Mesodermal cell (in vitro differentiated cells): ENCODE results near the gene SORCS2.

Experiments used
- H3K27ac ChIP-seq: 2 replicates; pipeline ENCODE4 v1.7.0; 2013; ENCODE audit warnings: mild to moderate bottlenecking, low read depth, low read length, moderate library complexity; ENCODE audit not compliant: severe bottlenecking
- H3K36me3 ChIP-seq: 2 replicates; pipeline ENCODE4 v1.7.1; 2013; ENCODE audit warnings: mild to moderate bottlenecking, low read length, moderate library complexity; ENCODE audit not compliant: control insufficient read depth, insufficient read depth
- H3K4me1 ChIP-seq: one replicate; pipeline ENCODE4 v1.7.1; 2013; ENCODE audit warnings: mild to moderate bottlenecking, low read length; ENCODE audit not compliant: insufficient read depth, control insufficient read depth, poor library complexity, severe bottlenecking
- H3K4me3 ChIP-seq: 2 replicates; pipeline ENCODE4 v1.7.0; 2013; ENCODE audit warnings: low read length, control low read depth, mild to moderate bottlenecking; ENCODE audit not compliant: insufficient read depth, poor library complexity, severe bottlenecking; ENCODE audit errors: extremely low read depth
- H3K9me3 ChIP-seq: 2 replicates; pipeline ENCODE4 v1.7.1; 2013; ENCODE audit warnings: mild to moderate bottlenecking, low read length, moderate library complexity; ENCODE audit not compliant: control insufficient read depth
- WGBS, 2 experiments: methylation state at CpG; one replicate each; pipeline ENCODE4 v1.1.5; 2013; ENCODE audit warnings: missing lambda C conversion rate in 2 of 2; ENCODE audit not compliant: insufficient coverage in 2 of 2; 5-methylcytosine and 5-hydroxymethylcytosine counted together

Gene SORCS2

DNA sequence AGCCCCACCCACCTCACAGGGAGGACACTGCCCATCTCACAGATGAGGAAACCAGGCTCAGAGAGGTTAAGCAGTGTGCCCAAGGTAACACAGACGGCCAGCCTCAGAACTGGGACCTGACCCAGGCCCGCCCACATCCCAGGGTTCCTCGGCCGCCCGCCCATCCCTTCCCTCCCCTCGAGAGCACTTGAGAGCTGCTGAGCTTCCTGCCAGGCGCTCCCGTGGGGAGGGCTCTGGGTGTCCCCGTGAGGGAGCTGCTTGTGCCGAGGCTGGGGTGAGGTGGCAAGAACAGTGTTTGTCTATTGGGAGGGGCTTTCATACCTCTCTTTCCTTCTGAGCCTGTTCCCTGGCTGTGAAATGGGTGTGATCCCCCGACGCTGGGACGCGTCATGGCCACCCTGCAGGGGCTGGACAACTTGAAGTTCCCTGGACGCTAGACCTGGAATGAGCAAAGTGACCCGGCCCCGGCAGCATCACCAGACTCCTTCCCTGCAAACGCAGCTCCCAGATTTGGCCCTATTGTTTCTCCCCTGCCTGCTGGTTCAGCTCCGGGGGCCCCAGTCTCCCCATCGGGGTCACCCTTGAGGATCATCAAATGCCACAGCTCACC, 542.4 kb downstream of the SORCS2 start:
- H3K4me3 ChIP-seq = no peak overlapping the region
- no peaks in the 10 kb centered on the region for H3K4me1 ChIP-seq
- H3K9me3 ChIP-seq = no peaks in the 10 kb centered on the region
- 87 to 91% methylated on average over 10 to 18 of the region's 20 CpGs for WGBS, 2 experiments
- H3K27ac ChIP-seq = no peak overlapping the region
- no peaks in the 10 kb centered on the region for H3K36me3 ChIP-seq

DNA sequence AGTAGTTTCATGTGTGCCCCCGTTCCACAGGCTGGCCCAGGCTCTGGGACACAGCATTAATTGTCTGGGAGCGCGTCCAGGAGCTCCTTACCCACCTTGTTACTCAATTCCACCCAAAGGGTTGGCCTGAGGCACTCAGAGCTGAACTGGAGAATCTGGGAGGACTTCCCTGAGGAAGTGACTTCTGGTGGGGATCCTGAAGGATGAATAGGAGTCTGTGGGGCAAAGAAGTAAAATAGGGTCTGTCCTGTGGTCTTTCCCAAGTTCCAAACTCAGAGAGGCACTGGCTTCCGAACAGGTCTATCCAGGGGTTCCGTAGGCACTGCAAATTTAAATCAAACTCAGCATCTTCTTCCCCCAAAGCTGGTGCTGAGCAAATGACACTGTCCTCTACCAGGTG, 543.1 kb downstream of the SORCS2 start:
- H3K4me1 ChIP-seq = no peaks in the 10 kb centered on the region
- H3K27ac ChIP-seq = no peak overlapping the region
- 89 to 100% methylated on average over 1 to 5 of the region's 5 CpGs for WGBS, 2 experiments
- no peaks in the 10 kb centered on the region for H3K36me3 ChIP-seq
- no peaks in the 10 kb centered on the region for H3K9me3 ChIP-seq
- H3K4me3 ChIP-seq = no peak overlapping the region

DNA sequence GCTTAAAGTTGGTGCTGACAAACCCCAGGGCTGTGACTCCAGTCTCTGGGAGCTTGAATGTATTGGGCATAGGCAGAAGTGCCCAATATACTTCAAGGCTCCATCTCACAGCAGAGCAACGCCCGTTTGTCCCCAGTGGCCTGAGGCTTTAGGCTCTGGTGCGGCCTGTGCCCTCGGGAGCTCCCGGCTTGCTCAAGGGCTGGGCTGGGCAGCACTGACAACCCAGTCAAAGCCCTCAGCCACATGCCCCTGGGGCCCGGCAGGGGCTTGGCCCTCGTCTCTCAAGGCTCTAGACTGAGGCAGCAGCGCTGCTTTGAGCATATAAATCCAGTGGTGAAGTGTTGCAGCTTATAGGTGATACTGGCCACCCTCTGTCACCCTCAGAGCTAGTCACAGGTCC, 543.6 kb downstream of the SORCS2 start:
- no peak overlapping the region for H3K4me3 ChIP-seq
- 85 to 95% methylated on average over 7 to 8 of the region's 8 CpGs for WGBS, 2 experiments
- H3K27ac ChIP-seq = no peak overlapping the region
- H3K9me3 ChIP-seq = no peaks in the 10 kb centered on the region
- no peaks in the 10 kb centered on the region for H3K36me3 ChIP-seq
- no peaks in the 10 kb centered on the region for H3K4me1 ChIP-seq

DNA sequence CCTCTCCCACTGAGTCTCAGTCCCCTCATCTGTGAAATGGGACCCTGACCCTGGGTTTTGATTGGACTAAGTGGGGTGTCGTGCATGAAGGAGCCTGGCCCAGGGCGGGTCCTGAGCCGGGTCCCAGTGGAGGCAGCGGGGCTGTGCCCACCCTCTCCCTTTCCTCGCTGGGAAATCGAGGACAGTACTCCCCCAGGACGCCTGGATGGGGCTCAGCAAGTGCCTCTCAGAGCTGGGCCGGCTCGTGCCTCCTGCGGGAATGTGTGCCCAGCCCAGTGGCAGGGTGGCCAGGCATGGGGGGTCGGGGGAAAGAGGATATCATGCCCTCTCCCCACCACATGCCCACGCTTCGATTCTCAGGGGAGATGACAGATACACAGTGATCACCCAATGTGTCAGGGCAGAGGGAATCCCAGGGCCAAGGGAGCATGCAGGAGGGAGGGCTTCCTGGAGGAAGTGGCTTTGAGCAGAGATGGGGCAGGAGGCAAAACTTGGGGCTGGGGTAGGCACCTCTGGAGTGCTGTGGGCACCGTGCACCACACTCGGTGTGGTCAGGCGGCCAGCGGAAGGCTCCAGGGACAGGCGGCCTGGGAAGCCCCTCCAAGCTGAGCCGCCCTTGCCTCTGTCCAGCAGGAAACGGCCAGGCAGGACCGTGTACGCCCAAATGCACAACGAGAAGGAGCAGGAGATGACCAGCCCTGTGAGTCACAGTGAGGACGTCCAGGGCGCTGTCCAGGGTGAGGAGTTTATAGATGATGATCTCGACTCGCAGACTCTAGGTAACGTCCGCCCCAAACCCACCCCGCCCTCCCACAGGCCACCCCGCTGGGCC, 544.3 kb downstream of the SORCS2 start:
- H3K4me3 ChIP-seq = no peak overlapping the region
- H3K27ac ChIP-seq = no peak overlapping the region
- H3K9me3 ChIP-seq = no peaks in the 10 kb centered on the region
- no peaks in the 10 kb centered on the region for H3K4me1 ChIP-seq
- 89 to 93% methylated on average over 24 to 26 of the region's 31 CpGs for WGBS, 2 experiments
- H3K36me3 ChIP-seq = no peaks in the 10 kb centered on the region

DNA sequence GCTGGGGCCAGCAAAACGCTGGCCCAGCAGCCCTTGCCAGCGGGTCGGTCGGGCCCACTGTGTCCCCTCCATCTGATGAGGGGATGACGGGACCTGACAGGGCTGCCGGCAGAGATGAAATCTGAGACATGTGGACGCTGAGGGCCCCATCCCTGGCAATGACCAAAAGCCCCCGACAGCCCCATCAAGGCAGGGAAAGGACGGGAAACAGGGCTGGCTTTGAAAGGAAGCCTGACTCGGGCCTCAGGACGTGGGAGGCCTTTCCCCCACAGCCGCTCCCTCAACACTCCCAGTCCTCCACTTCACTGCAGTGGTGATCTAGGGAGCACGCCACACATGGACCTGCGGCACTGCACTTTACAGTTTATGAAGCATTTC, 544.9 kb downstream of the SORCS2 start:
- H3K27ac ChIP-seq = no peak overlapping the region
- H3K4me1 ChIP-seq = no peaks in the 10 kb centered on the region
- H3K9me3 ChIP-seq = no peaks in the 10 kb centered on the region
- no peaks in the 10 kb centered on the region for H3K36me3 ChIP-seq
- WGBS, 2 experiments = 87 to 90% methylated on average over 14 of the region's 14 CpGs
- H3K4me3 ChIP-seq = no peak overlapping the region

DNA sequence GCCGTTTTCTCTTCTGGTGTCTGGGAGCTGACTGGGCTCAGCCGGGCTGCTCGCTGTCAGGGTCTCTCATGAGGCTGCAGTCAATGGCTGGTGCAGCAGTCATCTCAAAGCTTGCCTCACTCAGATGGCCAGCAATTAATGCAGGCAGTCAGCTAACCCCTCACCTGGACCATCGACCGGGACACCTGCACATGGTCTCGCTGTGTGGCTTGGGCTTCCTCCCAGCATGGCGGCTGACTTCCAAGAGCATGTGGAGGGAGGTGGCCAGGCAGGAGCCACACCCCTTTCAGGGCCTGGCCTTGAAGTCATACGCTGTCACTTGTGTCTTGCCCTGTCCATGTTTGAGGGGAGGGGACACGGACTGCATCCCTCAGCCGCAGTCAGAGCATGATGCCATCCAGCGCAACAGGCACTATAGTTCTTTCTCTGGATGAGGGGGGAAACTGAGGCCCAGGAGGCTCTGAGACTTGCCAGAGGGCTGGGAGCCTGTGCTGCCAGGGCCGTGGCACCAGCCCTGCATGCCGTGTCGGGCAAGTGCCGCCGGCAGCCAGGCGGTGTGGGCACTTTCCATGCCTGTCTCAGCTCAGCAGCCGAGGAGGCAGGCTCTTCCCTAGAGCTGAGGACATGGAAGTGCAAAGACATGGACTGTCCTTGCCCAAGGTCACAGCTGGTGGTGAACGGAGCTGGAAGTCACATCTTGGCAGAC, 545.6 kb downstream of the SORCS2 start:
- Histone ChIP-seq H3K4me1 (no peaks in the 10 kb centered on the region), H3K27ac (no peak overlapping the region), H3K9me3 (no peaks in the 10 kb centered on the region), H3K36me3 (no peaks in the 10 kb centered on the region), H3K4me3 (no peak overlapping the region)
- 94% methylated on average over 17 to 18 of the region's 19 CpGs for WGBS, 2 experiments

DNA sequence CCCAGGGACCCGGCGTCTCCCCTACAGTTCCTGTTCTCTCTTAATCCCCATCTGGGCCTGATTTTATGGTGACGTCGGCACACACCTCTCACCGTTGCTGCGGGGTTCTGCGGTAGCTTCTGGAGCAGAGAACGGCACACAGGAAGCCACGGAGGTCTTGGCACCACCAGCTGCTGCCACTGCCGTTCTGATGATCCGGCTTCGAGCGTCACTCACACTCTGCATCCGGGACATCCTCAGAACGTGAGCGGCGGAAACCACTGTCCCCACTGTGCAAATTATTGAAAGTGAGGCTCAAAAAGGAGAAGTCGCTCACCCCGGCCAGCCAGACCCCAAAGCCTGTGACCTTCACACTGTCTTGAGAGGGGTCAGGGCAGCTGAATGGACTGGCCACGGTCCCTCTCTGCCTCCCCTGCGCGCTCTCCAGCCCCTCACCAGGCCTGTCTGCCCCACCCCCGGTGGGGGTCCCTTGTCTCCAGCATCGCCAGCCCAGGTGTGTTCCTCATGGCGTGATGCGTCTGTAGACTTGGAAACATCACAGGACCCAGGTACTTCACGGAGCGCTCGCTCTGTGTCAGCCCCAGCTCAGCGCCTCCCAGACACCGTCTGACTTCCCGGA, 546.2 kb downstream of the SORCS2 start:
- no peak overlapping the region for H3K27ac ChIP-seq
- no peaks in the 10 kb centered on the region for H3K4me1 ChIP-seq
- H3K36me3 ChIP-seq = no peaks in the 10 kb centered on the region
- 94 to 96% methylated on average over 32 of the region's 32 CpGs for WGBS, 2 experiments
- no peak overlapping the region for H3K4me3 ChIP-seq
- H3K9me3 ChIP-seq = no peaks in the 10 kb centered on the region

DNA sequence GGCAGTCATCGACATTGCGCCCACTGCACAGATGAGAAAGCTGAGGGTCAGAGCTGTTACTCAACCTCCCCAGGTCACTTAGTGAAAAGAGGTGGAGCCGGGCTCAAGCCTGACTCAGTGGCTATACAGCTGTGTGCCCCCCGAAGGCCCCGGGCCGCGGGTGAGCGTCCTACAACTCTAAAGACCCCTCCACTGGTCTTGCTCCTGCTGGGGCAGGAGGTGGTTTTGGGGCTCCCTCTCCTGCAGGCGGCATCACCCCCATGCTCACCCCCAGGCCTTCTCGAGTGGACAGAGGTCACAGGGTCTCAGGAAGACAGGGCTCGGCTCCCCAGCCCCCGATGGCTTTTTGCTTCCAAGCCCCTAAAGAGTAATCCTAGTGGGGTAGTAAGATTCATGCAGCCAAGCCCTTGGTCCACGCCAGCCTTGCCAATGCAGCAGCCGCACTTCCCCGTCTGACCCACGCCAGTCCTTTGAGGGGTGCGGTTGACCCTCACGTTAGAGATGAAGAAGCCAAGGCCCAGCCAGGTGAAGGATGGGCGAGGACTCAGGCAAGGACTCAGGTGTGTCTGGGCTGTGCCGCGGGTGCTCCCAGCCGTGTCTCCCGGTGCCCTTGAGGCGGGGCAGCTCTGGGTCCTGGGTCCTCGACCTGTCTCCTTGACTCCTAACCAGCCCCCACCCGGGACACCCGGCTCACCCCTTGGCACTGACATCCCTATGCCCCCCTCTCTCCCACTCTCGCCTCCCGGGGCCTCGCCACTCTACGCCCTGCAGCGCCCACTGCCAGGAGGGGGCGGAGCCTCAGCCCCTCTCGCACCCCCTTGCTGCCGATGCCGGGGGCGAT, 547.0 kb downstream of the SORCS2 start:
- H3K36me3 ChIP-seq = no peaks in the 10 kb centered on the region
- 96% methylated on average over 22 to 28 of the region's 37 CpGs for WGBS, 2 experiments
- H3K27ac ChIP-seq = no peak overlapping the region
- H3K4me1 ChIP-seq = no peaks in the 10 kb centered on the region
- H3K9me3 ChIP-seq = no peaks in the 10 kb centered on the region
- H3K4me3 ChIP-seq = no peak overlapping the region

DNA sequence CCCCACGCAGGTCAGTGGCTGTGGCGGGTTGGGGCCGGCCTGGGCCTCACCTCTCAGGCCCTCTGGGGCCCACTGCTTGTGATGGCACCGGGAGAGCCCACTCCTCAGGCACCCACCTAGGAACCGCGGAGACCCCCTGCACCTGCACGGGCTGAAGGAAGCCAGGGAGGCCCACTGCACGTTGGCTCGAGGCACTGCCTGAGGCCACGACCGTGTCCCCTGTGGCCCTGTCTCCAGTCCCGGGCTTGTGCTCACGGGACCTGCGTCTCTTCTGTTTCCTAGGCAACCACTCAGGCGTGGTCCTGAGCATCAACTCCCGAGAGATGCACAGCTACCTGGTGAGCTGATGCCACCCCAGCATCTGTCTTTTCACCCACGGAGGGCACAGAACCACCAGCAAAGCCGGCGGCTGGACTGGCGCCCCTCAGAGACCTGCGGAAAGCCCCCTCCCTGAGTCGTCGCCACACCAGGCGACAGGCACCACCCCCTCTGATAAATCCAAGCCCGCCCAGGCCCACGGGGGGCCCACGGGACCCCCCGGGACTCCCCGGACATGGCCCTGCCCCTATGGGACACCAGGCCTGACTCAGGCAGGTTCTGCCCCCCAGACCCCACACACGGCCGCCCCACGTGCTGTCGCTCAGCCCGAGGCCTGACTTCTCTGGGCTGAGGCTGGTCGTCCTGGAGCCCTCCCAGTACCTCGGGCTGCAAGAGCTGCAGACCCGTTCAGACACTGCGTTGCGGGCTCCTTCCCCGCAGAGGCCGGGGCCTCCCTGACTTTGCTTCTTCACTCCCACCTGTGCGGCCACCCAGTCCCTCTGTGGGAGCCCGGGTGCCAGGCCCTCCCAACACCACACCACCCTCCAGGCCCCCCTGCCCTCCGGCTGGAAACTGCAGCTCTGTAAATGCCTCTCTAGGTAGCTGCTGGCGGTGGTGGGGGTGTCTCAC, 547.9 kb downstream of the SORCS2 start:
- no peaks in the 10 kb centered on the region for H3K36me3 ChIP-seq
- no peaks in the 10 kb centered on the region for H3K9me3 ChIP-seq
- no peak overlapping the region for H3K4me3 ChIP-seq
- no peak overlapping the region for H3K27ac ChIP-seq
- no peaks in the 10 kb centered on the region for H3K4me1 ChIP-seq
- WGBS, 2 experiments = 89 to 93% methylated on average over 27 to 39 of the region's 45 CpGs
